ENCODE data around the gene MT1G. TPM values are rescaled to one million over a fixed set of nuclear protein-coding genes. Genes with fewer than 3 reads are reported as not detected.
"Not testable (repeated sequence)": the region's sequence is repeated elsewhere in the genome, so short reads cannot be mapped to it uniquely, and the experiment has no call there.

The MT1G gene
- total RNA-seq, 1 experiment from 2014 or later: not detected

DNA sequence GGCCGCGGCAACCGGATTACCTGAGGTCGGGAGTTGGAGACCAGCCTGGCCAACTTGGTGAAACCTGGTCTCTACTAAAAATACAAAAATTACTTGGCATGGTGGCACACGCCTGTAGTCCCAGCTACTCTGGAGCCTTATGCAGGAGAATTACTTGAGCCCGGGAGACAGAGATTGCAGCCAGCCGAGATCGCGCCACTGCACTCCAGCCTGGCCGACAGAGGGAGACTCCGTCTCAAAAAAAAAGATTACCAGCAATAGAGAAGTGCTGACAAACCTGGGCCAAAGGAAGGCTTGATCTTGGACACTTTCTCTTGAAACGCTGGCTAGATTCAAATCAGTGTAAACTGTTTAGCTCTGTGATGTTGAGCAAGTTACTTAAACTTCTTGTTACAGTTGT, 6.1 kb upstream of the MT1G start:
- Mint-ChIP-seq H3K4me3 (ENCODE audit: unreplicated experiment) (no peak overlapping the region), H3K9me3 (ENCODE audit: unreplicated experiment) (no peaks in the 10 kb centered on the region), H3K27me3 (ENCODE audit: insufficient read depth, unreplicated experiment) (peaks cover 32% of the 10 kb centered on the region), H3K4me1 (ENCODE audit: low read depth, unreplicated experiment) (no peaks in the 10 kb centered on the region), H3K27ac (ENCODE audit: unreplicated experiment) (no peak overlapping the region), H3K36me3 (ENCODE audit: insufficient read depth, unreplicated experiment) (no peaks in the 10 kb centered on the region)
- no peaks in the 10 kb centered on the region for H3K36me3 ChIP-seq (ENCODE audit: control insufficient read depth, insufficient read depth, low read length)
- peaks cover 7% of the 10 kb centered on the region for H3K4me1 ChIP-seq
- no TSS peak for BruUV-seq (replicated peaks)
- POLR2A ChIA-PET: interaction anchor here (0.9 kb wide), 1 partner anchor 28 kb away, joined by 3 read pairs; no protein-coding TSS in a partner anchor
- peak in 1 of 2 experiments; percentile 70 for DNase-seq
- CTCF ChIA-PET: interaction anchor here (0.6 to 3.2 kb wide), 7 partner anchors 17 to 180 kb away, joined by 3 to 22 read pairs (median 4); no protein-coding TSS in a partner anchor
- TF ChIP-seq, protein P1, sequence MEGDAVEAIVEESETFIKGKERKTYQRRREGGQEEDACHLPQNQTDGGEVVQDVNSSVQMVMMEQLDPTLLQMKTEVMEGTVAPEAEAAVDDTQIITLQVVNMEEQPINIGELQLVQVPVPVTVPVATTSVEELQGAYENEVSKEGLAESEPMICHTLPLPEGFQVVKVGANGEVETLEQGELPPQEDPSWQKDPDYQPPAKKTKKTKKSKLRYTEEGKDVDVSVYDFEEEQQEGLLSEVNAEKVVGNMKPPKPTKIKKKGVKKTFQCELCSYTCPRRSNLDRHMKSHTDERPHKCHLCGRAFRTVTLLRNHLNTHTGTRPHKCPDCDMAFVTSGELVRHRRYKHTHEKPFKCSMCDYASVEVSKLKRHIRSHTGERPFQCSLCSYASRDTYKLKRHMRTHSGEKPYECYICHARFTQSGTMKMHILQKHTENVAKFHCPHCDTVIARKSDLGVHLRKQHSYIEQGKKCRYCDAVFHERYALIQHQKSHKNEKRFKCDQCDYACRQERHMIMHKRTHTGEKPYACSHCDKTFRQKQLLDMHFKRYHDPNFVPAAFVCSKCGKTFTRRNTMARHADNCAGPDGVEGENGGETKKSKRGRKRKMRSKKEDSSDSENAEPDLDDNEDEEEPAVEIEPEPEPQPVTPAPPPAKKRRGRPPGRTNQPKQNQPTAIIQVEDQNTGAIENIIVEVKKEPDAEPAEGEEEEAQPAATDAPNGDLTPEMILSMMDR (IDR thresholded peaks at IDR 0.05; ENCODE audit: insufficient read depth in 1 of 2, low read depth in 1 of 2, low read length in 1 of 2, severe bottlenecking in 1 of 2, unreplicated experiment in 1 of 2): peak; percentile 70 to 82
- no peaks in the 10 kb centered on the region for H3K9me3 ChIP-seq
- intact Hi-C loops (cut with micrococcal nuclease; ENCODE audit: unreplicated experiment): loop anchor here (1.0 kb wide), 3 partner anchors 28 to 115 kb away; no protein-coding TSS in a partner anchor
- no peak overlapping the region for H3K4me3 ChIP-seq (ENCODE audit: low read depth, low read length)
- peaks cover 3% of the 10 kb centered on the region for H3K27me3 ChIP-seq (replicated peaks; ENCODE audit: control insufficient read depth, insufficient read depth, low read length)

DNA sequence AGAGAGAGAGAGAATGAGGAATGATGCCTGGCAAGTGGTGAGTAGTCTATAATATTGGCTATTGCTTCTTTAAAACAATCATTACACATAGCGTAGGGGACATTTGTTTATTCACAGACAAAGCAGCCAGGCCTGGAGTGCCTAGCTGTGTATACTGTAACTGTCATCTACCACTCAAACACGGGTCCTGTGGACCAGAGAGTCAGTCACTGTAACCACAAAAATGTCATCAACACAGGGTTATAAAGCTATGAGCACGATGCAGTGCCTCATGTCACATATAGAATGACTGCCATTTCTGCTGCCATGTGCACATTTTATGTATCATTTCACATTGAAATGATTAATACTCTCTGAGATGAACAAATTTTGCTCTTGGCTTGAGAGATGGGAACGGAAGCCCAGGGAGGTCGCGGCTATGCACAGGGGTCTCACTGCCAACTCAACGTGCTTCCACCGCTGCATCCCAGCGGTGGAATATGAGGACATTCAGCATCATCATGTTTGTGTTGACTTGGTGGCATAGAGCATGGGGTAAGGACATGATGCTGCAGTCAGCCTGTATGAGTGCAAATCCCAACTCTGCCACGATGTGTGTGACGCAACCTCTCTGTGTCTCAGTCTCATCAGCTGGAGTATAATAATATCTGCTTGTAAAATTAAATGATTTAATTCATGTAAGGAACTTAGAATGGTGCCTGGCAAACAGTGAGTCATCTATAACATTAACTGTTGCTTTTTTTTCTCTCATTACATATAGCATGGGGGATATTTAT, 5.1 kb upstream of the MT1G start:
- Mint-ChIP-seq H3K27me3 (ENCODE audit: insufficient read depth, unreplicated experiment) (peaks cover 40% of the 10 kb centered on the region), H3K4me3 (ENCODE audit: unreplicated experiment) (no peak overlapping the region), H3K27ac (ENCODE audit: unreplicated experiment) (no peak overlapping the region), H3K36me3 (ENCODE audit: insufficient read depth, unreplicated experiment) (no peaks in the 10 kb centered on the region), H3K4me1 (ENCODE audit: low read depth, unreplicated experiment) (no peaks in the 10 kb centered on the region), H3K9me3 (ENCODE audit: unreplicated experiment) (no peaks in the 10 kb centered on the region)
- Histone ChIP-seq H3K9me3 (no peaks in the 10 kb centered on the region), H3K4me1 (peaks cover 7% of the 10 kb centered on the region), H3K4me3 (ENCODE audit: low read depth, low read length) (no peak overlapping the region), H3K27me3 (replicated peaks; ENCODE audit: control insufficient read depth, insufficient read depth, low read length) (peaks cover 3% of the 10 kb centered on the region), H3K36me3 (ENCODE audit: control insufficient read depth, insufficient read depth, low read length) (no peaks in the 10 kb centered on the region)
- TF ChIP-seq, protein P1 (IDR thresholded peaks at IDR 0.05; ENCODE audit: insufficient read depth in 1 of 2, low read depth in 1 of 2, low read length in 1 of 2, severe bottlenecking in 1 of 2, unreplicated experiment in 1 of 2): no peak
- intact Hi-C loops (cut with micrococcal nuclease; ENCODE audit: unreplicated experiment): no loop called here
- BruUV-seq (replicated peaks): no TSS peak
- ChIA-PET POLR2A (no interaction called here), CTCF (interaction anchor here (1.0 to 3.2 kb wide), 3 partner anchors 29 to 72 kb away, joined by 3 to 22 read pairs (median 5); no protein-coding TSS in a partner anchor)
- DNase-seq: no peak

DNA sequence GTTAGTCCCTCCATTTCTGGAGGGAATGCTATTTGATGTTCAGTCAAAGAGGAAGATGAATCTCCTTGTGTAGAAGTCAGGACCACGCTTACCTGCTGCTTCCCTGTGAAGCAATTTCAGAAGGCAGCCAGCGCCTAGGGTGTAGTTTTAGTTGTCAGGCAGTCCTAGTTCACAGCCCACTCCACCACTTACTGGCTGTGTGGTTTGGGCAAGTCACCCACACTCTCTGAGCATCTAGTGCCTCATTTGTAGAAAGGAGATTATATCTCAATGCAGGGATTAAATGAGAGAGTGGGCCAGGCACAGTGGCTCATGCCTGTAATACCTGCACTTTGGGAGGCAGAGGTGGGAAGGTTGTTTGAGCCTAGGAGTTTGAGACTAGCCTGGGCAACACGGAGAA, 4.3 kb upstream of the MT1G start:
- CTCF ChIA-PET: interaction anchor here (1.0 to 3.2 kb wide), 2 partner anchors 29 to 68 kb away, joined by 3 to 22 read pairs; no protein-coding TSS in a partner anchor
- intact Hi-C loops (cut with micrococcal nuclease; ENCODE audit: unreplicated experiment); H3K4me1 ChIP-seq; DNase-seq; BruUV-seq (replicated peaks); H3K9me3 Mint-ChIP-seq (ENCODE audit: unreplicated experiment); H3K27ac Mint-ChIP-seq (ENCODE audit: unreplicated experiment); POLR2A ChIA-PET; H3K36me3 ChIP-seq (ENCODE audit: control insufficient read depth, insufficient read depth, low read length); H3K4me1 Mint-ChIP-seq (ENCODE audit: low read depth, unreplicated experiment); H3K9me3 ChIP-seq; H3K4me3 ChIP-seq (ENCODE audit: low read depth, low read length); H3K36me3 Mint-ChIP-seq (ENCODE audit: insufficient read depth, unreplicated experiment); H3K4me3 Mint-ChIP-seq (ENCODE audit: unreplicated experiment); H3K27me3 ChIP-seq (replicated peaks; ENCODE audit: control insufficient read depth, insufficient read depth, low read length): not testable (repeated sequence)
- H3K27me3 Mint-ChIP-seq (ENCODE audit: insufficient read depth, unreplicated experiment): peaks cover 47% of the 10 kb centered on the region

DNA sequence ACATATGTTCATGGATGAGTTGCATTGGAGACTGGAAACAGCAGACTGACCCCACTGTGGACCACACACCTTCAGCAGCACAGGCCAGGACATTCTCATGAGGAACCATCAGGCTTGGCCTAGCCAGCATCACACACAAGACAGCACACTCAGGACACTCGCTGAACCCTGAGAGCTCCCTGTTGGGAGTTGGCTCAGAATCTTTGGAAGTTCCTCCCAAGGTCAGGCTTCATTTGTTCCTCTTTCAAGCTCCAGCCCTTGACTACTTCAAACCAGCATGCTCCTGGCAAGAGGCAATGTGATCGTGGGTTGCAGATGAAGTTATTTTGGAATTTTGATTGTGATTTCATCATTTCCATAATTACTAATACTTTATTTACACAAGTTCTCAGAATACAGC, 3.8 kb upstream of the MT1G start:
- H3K4me1 ChIP-seq; H3K9me3 ChIP-seq; H3K4me3 ChIP-seq (ENCODE audit: low read depth, low read length); H3K4me3 Mint-ChIP-seq (ENCODE audit: unreplicated experiment); BruUV-seq (replicated peaks); DNase-seq; H3K9me3 Mint-ChIP-seq (ENCODE audit: unreplicated experiment); H3K4me1 Mint-ChIP-seq (ENCODE audit: low read depth, unreplicated experiment); intact Hi-C loops (cut with micrococcal nuclease; ENCODE audit: unreplicated experiment); H3K36me3 Mint-ChIP-seq (ENCODE audit: insufficient read depth, unreplicated experiment); H3K27ac Mint-ChIP-seq (ENCODE audit: unreplicated experiment); H3K36me3 ChIP-seq (ENCODE audit: control insufficient read depth, insufficient read depth, low read length); POLR2A ChIA-PET; H3K27me3 ChIP-seq (replicated peaks; ENCODE audit: control insufficient read depth, insufficient read depth, low read length): not testable (repeated sequence)
- CTCF ChIA-PET: interaction anchor here (1.0 to 3.2 kb wide), 2 partner anchors 30 to 68 kb away, joined by 3 to 22 read pairs; no protein-coding TSS in a partner anchor
- H3K27me3 Mint-ChIP-seq (ENCODE audit: insufficient read depth, unreplicated experiment): peaks cover 47% of the 10 kb centered on the region

Measured in Caco-2 (cell line).